SK-N-SH (cell line): ENCODE measurements around the gene CXorf66. TPM values are rescaled to one million over a fixed set of nuclear protein-coding genes. Genes with fewer than 3 reads are reported as not detected.

ENCODE experiments used
- CTCF ChIA-PET: fragments of 300-600, 350-600 bp; formaldehyde crosslinking; extraction: SDS; loops from one replicate; lab custom pipeline; 2021; lab: Yijun Ruan, JAX
- POLR2A ChIA-PET: fragments of 350-600 bp; sonication (Branson Sonifier 250); formaldehyde crosslinking; extraction: SDS; loops from one replicate; lab custom pipeline; 2020; ENCODE audit warnings: antibody characterized with exemption, inconsistent platforms; lab: Yijun Ruan, JAX
- DNase-seq: peaks from one replicate; pipeline ENCODE4 v3.0.0; 2012
- H2AFZ ChIP-seq: fragments of 200-600 bp; sonication (generic); 2 replicates; pipeline ENCODE4 v1.8.1; 2016; ENCODE audit warnings: antibody characterized with exemption, mild to moderate bottlenecking, low read depth
- H3F3A ChIP-seq: fragments of 200-600 bp; sonication (generic); replicated peaks from 2 replicates; pipeline ENCODE3; 2016; ENCODE audit warnings: antibody characterized with exemption, mild to moderate bottlenecking; ENCODE audit not compliant: insufficient read depth
- H3K27ac ChIP-seq, 2 experiments: fragments of 200-500 bp in 1 of 2; fragments of 200-600 bp in 1 of 2; sonication (Bioruptor generic) in 1 of 2; sonication (generic), shearing (Covaris generic) in 1 of 2; 2 replicates each; pipeline versions ENCODE4 v1.5.1 to v1.6.1; 2014 to 2016; ENCODE audit warnings: low read depth in 2 of 2, inconsistent platforms in 1 of 2, low read length in 1 of 2, mild to moderate bottlenecking in 1 of 2, mixed read lengths in 1 of 2
- H3K27me3 ChIP-seq: fragments of 200-600 bp; sonication (generic), shearing (Covaris generic); 2 replicates; pipeline ENCODE4 v1.6.1; 2016; ENCODE audit warnings: mixed run types; ENCODE audit not compliant: insufficient read depth
- H3K36me3 ChIP-seq, 2 experiments: fragments of 200-500 bp in 1 of 2; fragments of 200-600 bp in 1 of 2; sonication (Bioruptor generic) in 1 of 2; sonication (generic) in 1 of 2; replicated peaks in 1 of 2; 2 replicates each; pipeline versions ENCODE3 to v1.5.1; 2014 to 2016; ENCODE audit warnings: low read length in 1 of 2, mild to moderate bottlenecking in 1 of 2; ENCODE audit not compliant: insufficient read depth in 2 of 2, control insufficient read depth in 1 of 2
- H3K4me1 ChIP-seq, 2 experiments: fragments of 200-500 bp in 1 of 2; fragments of 200-600 bp in 1 of 2; sonication (Bioruptor generic) in 1 of 2; sonication (generic), shearing (Covaris generic) in 1 of 2; 2 replicates each; pipeline versions ENCODE4 v1.5.1 to v1.6.1; 2014 to 2016; ENCODE audit warnings: low read depth in 1 of 2, low read length in 1 of 2, mixed run types in 1 of 2; ENCODE audit not compliant: insufficient read depth in 2 of 2, control insufficient read depth in 1 of 2
- H3K4me2 ChIP-seq: fragments of 200-600 bp; sonication (generic), shearing (Covaris generic); 2 replicates; pipeline ENCODE4 v1.6.1; 2017; ENCODE audit warnings: mixed run types
- H3K4me3 ChIP-seq, 2 experiments: fragments of 200-500 bp in 1 of 2; fragments of 200-600 bp in 1 of 2; sonication (Bioruptor generic) in 1 of 2; sonication (generic), shearing (Covaris generic) in 1 of 2; 2 replicates each; pipeline versions ENCODE4 v1.5.1 to v1.8.1; 2014 to 2016; ENCODE audit warnings: low read depth in 2 of 2, inconsistent platforms in 1 of 2, low read length in 1 of 2, mild to moderate bottlenecking in 1 of 2, mixed read lengths in 1 of 2, moderate library complexity in 1 of 2
- H3K79me2 ChIP-seq: fragments of 200-600 bp; sonication (generic); 2 replicates; pipeline ENCODE4 v1.8.1; 2017; ENCODE audit warnings: mild to moderate bottlenecking; ENCODE audit not compliant: insufficient read depth
- H3K9ac ChIP-seq: fragments of 200-600 bp; sonication (generic); 2 replicates; pipeline ENCODE4 v1.6.1; 2017; ENCODE audit warnings: mixed run types
- H3K9me2 ChIP-seq: fragments of 200-600 bp; sonication (generic); 2 replicates; pipeline ENCODE4 v1.6.1; 2017; ENCODE audit warnings: mixed run types
- H3K9me3 ChIP-seq: fragments of 200-600 bp; sonication (generic); 2 replicates; pipeline ENCODE4 v1.6.1; 2017; ENCODE audit warnings: mixed run types, mild to moderate bottlenecking, moderate library complexity
- H4K20me1 ChIP-seq: fragments of 200-600 bp; sonication (generic); 2 replicates; pipeline ENCODE4 v1.6.1; 2017; ENCODE audit warnings: mild to moderate bottlenecking, mixed run types; ENCODE audit not compliant: insufficient read depth
- CHD2 ChIP-seq: fragments of 150-350 bp; IDR thresholded peaks from 2 replicates; pipeline ENCODE4 v1.6.1; 2018; ENCODE audit warnings: low read length; ENCODE audit not compliant: partially characterized antibody
- ELF1 ChIP-seq: IDR thresholded peaks from 2 replicates; pipeline ENCODE4 v1.4.0; 2012
- EP300 ChIP-seq, 2 experiments: IDR thresholded peaks; 2 replicates each; pipeline versions ENCODE4 v1.4.0 to v1.6.1; 2012; ENCODE audit warnings: borderline replicate concordance in 1 of 2, low read depth in 1 of 2, low read length in 1 of 2
- EZH2phosphoT487 ChIP-seq: fragments of 200-600 bp; sonication (generic); IDR thresholded peaks from 2 replicates; pipeline ENCODE4 v1.6.1; 2017; ENCODE audit warnings: low read depth, mixed run types, mild to moderate bottlenecking, antibody characterized with exemption, moderate library complexity, borderline replicate concordance
- FOXJ3 ChIP-seq: sonication (generic); formaldehyde crosslinking; IDR thresholded peaks from 2 replicates; pipeline ENCODE4 v1.5.1; 2020; ENCODE audit warnings: mild to moderate bottlenecking, missing genetic modification reagents
- GABPA ChIP-seq: IDR thresholded peaks from 2 replicates; pipeline ENCODE4 v1.4.0; 2012; ENCODE audit warnings: low read depth, mild to moderate bottlenecking
- GATA2 ChIP-seq: sonication (generic); formaldehyde crosslinking; IDR thresholded peaks from 2 replicates; pipeline ENCODE4 v1.5.0; 2020; ENCODE audit warnings: mild to moderate bottlenecking, missing genetic modification reagents
- JUND ChIP-seq: IDR thresholded peaks from 2 replicates; pipeline ENCODE4 v1.4.0; 2012
- NFIC ChIP-seq: IDR thresholded peaks from 2 replicates; pipeline ENCODE4 v1.4.0; 2012; ENCODE audit warnings: borderline replicate concordance
- RAD21 ChIP-seq: IDR thresholded peaks from 2 replicates; pipeline ENCODE4 v1.6.1; 2012; ENCODE audit warnings: mild to moderate bottlenecking, low read length
- RCOR1 ChIP-seq: fragments of 150-350 bp; IDR thresholded peaks from 2 replicates; pipeline ENCODE4 v1.6.1; 2017; ENCODE audit warnings: antibody characterized with exemption, low read length
- RFX5 ChIP-seq: IDR thresholded peaks from 2 replicates; pipeline ENCODE4 v1.6.1; 2012; ENCODE audit warnings: mild to moderate bottlenecking, improper control_type of control experiment, low read length
- TEAD4 ChIP-seq: IDR thresholded peaks from 2 replicates; pipeline ENCODE4 v1.4.0; 2012; ENCODE audit warnings: mild to moderate bottlenecking, borderline replicate concordance; ENCODE audit not compliant: insufficient read depth
- WGBS: methylation state at CpG from one replicate; pipeline ENCODE4 v1.1.6; 2017; ENCODE audit warnings: low lambda C conversion rate; 5-methylcytosine and 5-hydroxymethylcytosine counted together
- polyA plus RNA-seq, 3 experiments: library from polyadenylated mRNA; depleted of rRNA; stranded (reverse); fragments of >200 nt; gene quantifications; 2 replicates each; pipeline ENCODE4 v1.2.3, GENCODE V29; 2012
- TF ChIP-seq, protein P1 (sequence below): fragments of 150-350 bp; IDR thresholded peaks from 2 replicates; pipeline ENCODE4 v1.6.1; 2016; ENCODE audit warnings: mild to moderate bottlenecking, low read depth, low read length
- TF ChIP-seq, protein P2 (sequence below): fragments of 200-600 bp; sonication (generic); IDR thresholded peaks from 2 replicates; pipeline ENCODE4 v1.6.1; 2017; ENCODE audit warnings: antibody characterized with exemption, mild to moderate bottlenecking, moderate library complexity
- TF ChIP-seq, protein P3 (sequence below): IDR thresholded peaks from 2 replicates; pipeline ENCODE4; 2012
- TF ChIP-seq, protein P4 (sequence below): IDR thresholded peaks from 2 replicates; pipeline ENCODE4 v1.6.1; 2012; ENCODE audit warnings: mild to moderate bottlenecking, low read depth, low read length, moderate library complexity
- TF ChIP-seq, protein P5 (sequence below): IDR thresholded peaks from 2 replicates; pipeline ENCODE4 v1.4.0; 2012; ENCODE audit warnings: low read depth

The CXorf66 gene
- polyA plus RNA-seq, 1 of the 3 experiments (the other 2 are of a cell fraction) = not detected

DNA sequence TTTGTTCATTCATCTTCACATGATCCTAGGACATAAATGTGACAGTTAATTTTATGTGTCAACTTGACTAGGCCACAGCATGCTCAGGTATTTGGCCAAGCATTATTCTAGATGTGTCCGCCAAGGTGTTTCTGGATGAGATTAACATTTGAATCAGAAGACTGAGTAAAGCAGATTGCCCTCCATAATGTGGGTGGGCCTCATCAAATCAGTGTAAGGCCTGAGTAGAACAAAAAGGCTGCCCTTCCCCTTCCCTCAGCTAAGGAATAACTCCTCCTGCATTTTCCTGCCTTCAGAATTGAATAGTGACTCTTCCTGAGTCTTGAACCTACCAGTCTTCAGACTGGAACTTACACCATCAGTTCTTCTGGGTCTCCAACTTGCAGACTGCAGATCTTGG is 50.9 kb downstream of the CXorf66 start:
- ChIA-PET CTCF (no interaction called here), POLR2A (no interaction called here)
- WGBS = 42% methylated on average over 1 of the region's 1 CpG
- Histone ChIP-seq H3K9me2 (no peaks in the 10 kb centered on the region), H3K27ac (no peak overlapping the region), H2AFZ (no peak overlapping the region), H3K79me2 (peaks cover 100% of the 10 kb centered on the region), H3K36me3 (no peaks in the 10 kb centered on the region), H3F3A (peaks cover 4% of the 10 kb centered on the region), H4K20me1 (0 out of 2 replicates have a peak, but pooled peaks cover 11% of the 10 kb centered on the region), H3K27me3 (no peaks in the 10 kb centered on the region), H3K4me3 (no peak overlapping the region), H3K4me2 (no peak overlapping the region), H3K4me1 (no peaks in the 10 kb centered on the region), H3K9me3 (no peaks in the 10 kb centered on the region), H3K9ac (no peak overlapping the region)
- TF ChIP-seq, protein P1, sequence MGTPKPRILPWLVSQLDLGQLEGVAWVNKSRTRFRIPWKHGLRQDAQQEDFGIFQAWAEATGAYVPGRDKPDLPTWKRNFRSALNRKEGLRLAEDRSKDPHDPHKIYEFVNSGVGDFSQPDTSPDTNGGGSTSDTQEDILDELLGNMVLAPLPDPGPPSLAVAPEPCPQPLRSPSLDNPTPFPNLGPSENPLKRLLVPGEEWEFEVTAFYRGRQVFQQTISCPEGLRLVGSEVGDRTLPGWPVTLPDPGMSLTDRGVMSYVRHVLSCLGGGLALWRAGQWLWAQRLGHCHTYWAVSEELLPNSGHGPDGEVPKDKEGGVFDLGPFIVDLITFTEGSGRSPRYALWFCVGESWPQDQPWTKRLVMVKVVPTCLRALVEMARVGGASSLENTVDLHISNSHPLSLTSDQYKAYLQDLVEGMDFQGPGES = no peak
- no peak for TF ChIP-seq GATA2 (CRISPR knock-in tag)
- no peak for TF ChIP-seq ELF1
- TF ChIP-seq, protein P2, sequence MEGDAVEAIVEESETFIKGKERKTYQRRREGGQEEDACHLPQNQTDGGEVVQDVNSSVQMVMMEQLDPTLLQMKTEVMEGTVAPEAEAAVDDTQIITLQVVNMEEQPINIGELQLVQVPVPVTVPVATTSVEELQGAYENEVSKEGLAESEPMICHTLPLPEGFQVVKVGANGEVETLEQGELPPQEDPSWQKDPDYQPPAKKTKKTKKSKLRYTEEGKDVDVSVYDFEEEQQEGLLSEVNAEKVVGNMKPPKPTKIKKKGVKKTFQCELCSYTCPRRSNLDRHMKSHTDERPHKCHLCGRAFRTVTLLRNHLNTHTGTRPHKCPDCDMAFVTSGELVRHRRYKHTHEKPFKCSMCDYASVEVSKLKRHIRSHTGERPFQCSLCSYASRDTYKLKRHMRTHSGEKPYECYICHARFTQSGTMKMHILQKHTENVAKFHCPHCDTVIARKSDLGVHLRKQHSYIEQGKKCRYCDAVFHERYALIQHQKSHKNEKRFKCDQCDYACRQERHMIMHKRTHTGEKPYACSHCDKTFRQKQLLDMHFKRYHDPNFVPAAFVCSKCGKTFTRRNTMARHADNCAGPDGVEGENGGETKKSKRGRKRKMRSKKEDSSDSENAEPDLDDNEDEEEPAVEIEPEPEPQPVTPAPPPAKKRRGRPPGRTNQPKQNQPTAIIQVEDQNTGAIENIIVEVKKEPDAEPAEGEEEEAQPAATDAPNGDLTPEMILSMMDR = no peak
- TF ChIP-seq TEAD4 = no peak
- no peak for TF ChIP-seq RFX5
- no peak for TF ChIP-seq JUND
- TF ChIP-seq, protein P3, sequence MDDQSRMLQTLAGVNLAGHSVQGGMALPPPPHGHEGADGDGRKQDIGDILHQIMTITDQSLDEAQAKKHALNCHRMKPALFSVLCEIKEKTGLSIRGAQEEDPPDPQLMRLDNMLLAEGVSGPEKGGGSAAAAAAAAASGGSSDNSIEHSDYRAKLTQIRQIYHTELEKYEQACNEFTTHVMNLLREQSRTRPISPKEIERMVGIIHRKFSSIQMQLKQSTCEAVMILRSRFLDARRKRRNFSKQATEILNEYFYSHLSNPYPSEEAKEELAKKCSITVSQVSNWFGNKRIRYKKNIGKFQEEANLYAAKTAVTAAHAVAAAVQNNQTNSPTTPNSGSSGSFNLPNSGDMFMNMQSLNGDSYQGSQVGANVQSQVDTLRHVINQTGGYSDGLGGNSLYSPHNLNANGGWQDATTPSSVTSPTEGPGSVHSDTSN = no peak
- no peak for TF ChIP-seq EP300 (IDR thresholded peaks at IDR 0.05; ENCODE audit: borderline replicate concordance in 1 of 2, low read depth in 1 of 2, low read length in 1 of 2)
- no peak for TF ChIP-seq FOXJ3
- TF ChIP-seq, protein P4, sequence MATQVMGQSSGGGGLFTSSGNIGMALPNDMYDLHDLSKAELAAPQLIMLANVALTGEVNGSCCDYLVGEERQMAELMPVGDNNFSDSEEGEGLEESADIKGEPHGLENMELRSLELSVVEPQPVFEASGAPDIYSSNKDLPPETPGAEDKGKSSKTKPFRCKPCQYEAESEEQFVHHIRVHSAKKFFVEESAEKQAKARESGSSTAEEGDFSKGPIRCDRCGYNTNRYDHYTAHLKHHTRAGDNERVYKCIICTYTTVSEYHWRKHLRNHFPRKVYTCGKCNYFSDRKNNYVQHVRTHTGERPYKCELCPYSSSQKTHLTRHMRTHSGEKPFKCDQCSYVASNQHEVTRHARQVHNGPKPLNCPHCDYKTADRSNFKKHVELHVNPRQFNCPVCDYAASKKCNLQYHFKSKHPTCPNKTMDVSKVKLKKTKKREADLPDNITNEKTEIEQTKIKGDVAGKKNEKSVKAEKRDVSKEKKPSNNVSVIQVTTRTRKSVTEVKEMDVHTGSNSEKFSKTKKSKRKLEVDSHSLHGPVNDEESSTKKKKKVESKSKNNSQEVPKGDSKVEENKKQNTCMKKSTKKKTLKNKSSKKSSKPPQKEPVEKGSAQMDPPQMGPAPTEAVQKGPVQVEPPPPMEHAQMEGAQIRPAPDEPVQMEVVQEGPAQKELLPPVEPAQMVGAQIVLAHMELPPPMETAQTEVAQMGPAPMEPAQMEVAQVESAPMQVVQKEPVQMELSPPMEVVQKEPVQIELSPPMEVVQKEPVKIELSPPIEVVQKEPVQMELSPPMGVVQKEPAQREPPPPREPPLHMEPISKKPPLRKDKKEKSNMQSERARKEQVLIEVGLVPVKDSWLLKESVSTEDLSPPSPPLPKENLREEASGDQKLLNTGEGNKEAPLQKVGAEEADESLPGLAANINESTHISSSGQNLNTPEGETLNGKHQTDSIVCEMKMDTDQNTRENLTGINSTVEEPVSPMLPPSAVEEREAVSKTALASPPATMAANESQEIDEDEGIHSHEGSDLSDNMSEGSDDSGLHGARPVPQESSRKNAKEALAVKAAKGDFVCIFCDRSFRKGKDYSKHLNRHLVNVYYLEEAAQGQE = no peak
- TF ChIP-seq EZH2phosphoT487 = no peak
- TF ChIP-seq RAD21 = no peak
- no peak for TF ChIP-seq RCOR1
- TF ChIP-seq NFIC = no peak
- TF ChIP-seq CHD2 = no peak
- no peak for TF ChIP-seq GABPA
- TF ChIP-seq, protein P5, sequence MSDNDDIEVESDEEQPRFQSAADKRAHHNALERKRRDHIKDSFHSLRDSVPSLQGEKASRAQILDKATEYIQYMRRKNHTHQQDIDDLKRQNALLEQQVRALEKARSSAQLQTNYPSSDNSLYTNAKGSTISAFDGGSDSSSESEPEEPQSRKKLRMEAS = no peak
- no peak for DNase-seq
